ENCODE measurements around the gene RHOA. TPM values are rescaled to one million over a fixed set of nuclear protein-coding genes. Genes with fewer than 3 reads are reported as not detected.

The RHOA gene
- total and polyA plus RNA-seq, 2 donors (not counting 1 experiment from before 2014, with no cell fraction given): 548 to 1,002 TPM

GRCh38 chr3:49370585-49371290 is 41.0 kb downstream of the RHOA start:
- Histone ChIP-seq H2AFZ (ENCODE audit: low read length) (no peak overlapping the region), H3K27me3 (ENCODE audit: control insufficient read depth, insufficient read depth, low read length) (no peaks in the 10 kb centered on the region), H3K27ac (ENCODE audit: insufficient read depth, low read length) (no peak overlapping the region), H3K4me1 (ENCODE audit: control insufficient read depth, extremely low read depth, insufficient read depth, low read length) (no peaks in the 10 kb centered on the region), H3K36me3 (ENCODE audit: control insufficient read depth, insufficient read depth, low read length) (peaks cover 24% of the 10 kb centered on the region), H3K4me3 (replicated peaks in 1 of 4; ENCODE audit: control extremely low read depth in 1 of 4, insufficient read depth in 1 of 4, low read depth in 3 of 4, low read length in 4 of 4) (no peak overlapping the region), H3K9ac (ENCODE audit: insufficient read depth, low read length) (no peak overlapping the region), H4K20me1 (ENCODE audit: control insufficient read depth, extremely low read depth, insufficient read depth, low read length) (no peaks in the 10 kb centered on the region), H3K9me3 (ENCODE audit: control insufficient read depth, insufficient read depth, low read depth, low read length) (no peaks in the 10 kb centered on the region), H3K79me2 (ENCODE audit: control insufficient read depth, insufficient read depth, low read length) (peaks cover 82% of the 10 kb centered on the region), H3K4me2 (ENCODE audit: extremely low read depth, insufficient read depth, low read length) (no peak overlapping the region)
- no peak for TF ChIP-seq CTCF (conservative IDR thresholded peaks at IDR 0.05 in 1 of 2, IDR thresholded peaks at IDR 0.05 in 1 of 2; ENCODE audit: low read depth in 1 of 2, low read length in 2 of 2)
- no peak for TF ChIP-seq EZH2 (IDR thresholded peaks at IDR 0.05; ENCODE audit: low read length, missing control alignments)
- DNase-seq (ENCODE audit: low read depth in 2 of 2): no peak

GRCh38 chr3:49362561-49362960 is 49.2 kb downstream of the RHOA start:
- peak in 1 of 2 donors; percentile 56 for DNase-seq (ENCODE audit: low read depth in 2 of 2)
- no peak overlapping the region for H3K9ac ChIP-seq (ENCODE audit: insufficient read depth, low read length)
- H3K4me3 ChIP-seq (replicated peaks in 1 of 4; ENCODE audit: control extremely low read depth in 1 of 4, insufficient read depth in 1 of 4, low read depth in 3 of 4, low read length in 4 of 4): no peak overlapping the region
- no peaks in the 10 kb centered on the region for H3K27me3 ChIP-seq (ENCODE audit: control insufficient read depth, insufficient read depth, low read length)
- H3K27ac ChIP-seq (ENCODE audit: insufficient read depth, low read length): no peak overlapping the region
- no peaks in the 10 kb centered on the region for H4K20me1 ChIP-seq (ENCODE audit: control insufficient read depth, extremely low read depth, insufficient read depth, low read length)
- H3K4me1 ChIP-seq (ENCODE audit: control insufficient read depth, extremely low read depth, insufficient read depth, low read length): peaks cover 19% of the 10 kb centered on the region
- peaks cover 18% of the 10 kb centered on the region for H3K36me3 ChIP-seq (ENCODE audit: control insufficient read depth, insufficient read depth, low read length)
- H2AFZ ChIP-seq (ENCODE audit: low read length): no peak overlapping the region
- TF ChIP-seq EZH2 (IDR thresholded peaks at IDR 0.05; ENCODE audit: low read length, missing control alignments): no peak
- no peak for TF ChIP-seq CTCF (conservative IDR thresholded peaks at IDR 0.05 in 1 of 2, IDR thresholded peaks at IDR 0.05 in 1 of 2; ENCODE audit: low read depth in 1 of 2, low read length in 2 of 2)
- H3K9me3 ChIP-seq (ENCODE audit: control insufficient read depth, insufficient read depth, low read depth, low read length): no peaks in the 10 kb centered on the region
- H3K79me2 ChIP-seq (ENCODE audit: control insufficient read depth, insufficient read depth, low read length): peaks cover 32% of the 10 kb centered on the region
- H3K4me2 ChIP-seq (ENCODE audit: extremely low read depth, insufficient read depth, low read length): no peak overlapping the region

- no peak overlapping the region for H2AFZ ChIP-seq (ENCODE audit: low read length)
- peak overlapping the region; percentile 40 for H3K27ac ChIP-seq (ENCODE audit: insufficient read depth, low read length)
- H3K9me3 ChIP-seq (ENCODE audit: control insufficient read depth, insufficient read depth, low read depth, low read length): no peaks in the 10 kb centered on the region
- H3K9ac ChIP-seq (ENCODE audit: insufficient read depth, low read length): no peak overlapping the region
- H3K4me1 ChIP-seq (ENCODE audit: control insufficient read depth, extremely low read depth, insufficient read depth, low read length): peaks cover 19% of the 10 kb centered on the region
- no peaks in the 10 kb centered on the region for H3K27me3 ChIP-seq (ENCODE audit: control insufficient read depth, insufficient read depth, low read length)
- no peak for TF ChIP-seq EZH2 (IDR thresholded peaks at IDR 0.05; ENCODE audit: low read length, missing control alignments)
- no peak for TF ChIP-seq CTCF (conservative IDR thresholded peaks at IDR 0.05 in 1 of 2, IDR thresholded peaks at IDR 0.05 in 1 of 2; ENCODE audit: low read depth in 1 of 2, low read length in 2 of 2)
- H3K4me2 ChIP-seq (ENCODE audit: extremely low read depth, insufficient read depth, low read length): peak overlapping the region; percentile 2
- H3K36me3 ChIP-seq (ENCODE audit: control insufficient read depth, insufficient read depth, low read length): peaks cover 19% of the 10 kb centered on the region
- peak in 1 of 2 donors; percentile 64 for DNase-seq (ENCODE audit: low read depth in 2 of 2)
- no peaks in the 10 kb centered on the region for H4K20me1 ChIP-seq (ENCODE audit: control insufficient read depth, extremely low read depth, insufficient read depth, low read length)
- H3K79me2 ChIP-seq (ENCODE audit: control insufficient read depth, insufficient read depth, low read length): peaks cover 28% of the 10 kb centered on the region
- no peak overlapping the region for H3K4me3 ChIP-seq (replicated peaks in 1 of 4; ENCODE audit: control extremely low read depth in 1 of 4, insufficient read depth in 1 of 4, low read depth in 3 of 4, low read length in 4 of 4)
Measured at GRCh38 chr3:49359623-49360022, 52.2 kb downstream of the RHOA start.

Data from fibroblast of lung (primary cell).